ENCODE results near the gene TMEM255B. TPM values are rescaled to one million over a fixed set of nuclear protein-coding genes. Genes with fewer than 3 reads are reported as not detected.

Gene TMEM255B
- polyA plus RNA-seq, 3 donors: 5.1 to 7.5 (median 5.9) TPM

GRCh38 chr13:113732176-113732960, 26.7 kb upstream of the TMEM255B start:
- Mint-ChIP-seq H3K27me3 (ENCODE audit: low read depth in 3 of 3) (peaks cover 21 to 58% (median 47%) of the 10 kb centered on the region in 3 donors), H3K27ac (no peak overlapping the region), H3K4me1 (peaks cover 21% of the 10 kb centered on the region), H3K4me3 (peak overlapping the region in 1 of 2 donors; percentile 55), H3K36me3 (no peaks in the 10 kb centered on the region), H3K9me3 (peaks cover 2 to 10% (median 7%) of the 10 kb centered on the region in 7 donors)
- H4K20me1 ChIP-seq (ENCODE audit: insufficient read depth, low read length): no peaks in the 10 kb centered on the region
- peak overlapping the region; percentile 21 for H3K9ac ChIP-seq (ENCODE audit: insufficient read depth, low read length, poor library complexity, severe bottlenecking)
- no peaks in the 10 kb centered on the region for H3K36me3 ChIP-seq (replicated peaks in 1 of 2; ENCODE audit: control insufficient read depth in 1 of 2, insufficient read depth in 2 of 2, low read length in 2 of 2)
- no peak overlapping the region for H3K4me2 ChIP-seq (replicated peaks; ENCODE audit: extremely low read depth, low read length, poor library complexity, severe bottlenecking)
- no peak overlapping the region for H3K4me3 ChIP-seq (replicated peaks in 1 of 3; ENCODE audit: low read depth in 2 of 3, low read length in 3 of 3)
- H3K27ac ChIP-seq (ENCODE audit: low read depth in 1 of 2, low read length in 2 of 2): no peak overlapping the region
- no peak for TF ChIP-seq CTCF (IDR thresholded peaks at IDR 0.05)
- no peak for DNase-seq
- intact Hi-C loops (cut with micrococcal nuclease): no loop called here
- no peak overlapping the region for H2AFZ ChIP-seq (ENCODE audit: insufficient read depth, low read depth, low read length, poor library complexity, severe bottlenecking)
- 46% methylated on average over 20 of the region's 29 CpGs for WGBS (ENCODE audit: insufficient coverage)
- peaks cover 14 to 19% of the 10 kb centered on the region in 2 donors for H3K4me1 ChIP-seq (ENCODE audit: control insufficient read depth in 1 of 2, insufficient read depth in 2 of 2, low read length in 2 of 2)
- no peaks in the 10 kb centered on the region for H3K79me2 ChIP-seq (ENCODE audit: insufficient read depth, low read length)
- H3K9me3 ChIP-seq (replicated peaks in 1 of 2; ENCODE audit: control insufficient read depth in 1 of 2, insufficient read depth in 1 of 2, low read length in 2 of 2): peaks cover 4 to 25% of the 10 kb centered on the region in 2 donors
- H3K27me3 ChIP-seq (ENCODE audit: control insufficient read depth in 2 of 2, insufficient read depth in 2 of 2, low read length in 2 of 2): peaks cover 0 to 18% of the 10 kb centered on the region in 2 donors

DNA sequence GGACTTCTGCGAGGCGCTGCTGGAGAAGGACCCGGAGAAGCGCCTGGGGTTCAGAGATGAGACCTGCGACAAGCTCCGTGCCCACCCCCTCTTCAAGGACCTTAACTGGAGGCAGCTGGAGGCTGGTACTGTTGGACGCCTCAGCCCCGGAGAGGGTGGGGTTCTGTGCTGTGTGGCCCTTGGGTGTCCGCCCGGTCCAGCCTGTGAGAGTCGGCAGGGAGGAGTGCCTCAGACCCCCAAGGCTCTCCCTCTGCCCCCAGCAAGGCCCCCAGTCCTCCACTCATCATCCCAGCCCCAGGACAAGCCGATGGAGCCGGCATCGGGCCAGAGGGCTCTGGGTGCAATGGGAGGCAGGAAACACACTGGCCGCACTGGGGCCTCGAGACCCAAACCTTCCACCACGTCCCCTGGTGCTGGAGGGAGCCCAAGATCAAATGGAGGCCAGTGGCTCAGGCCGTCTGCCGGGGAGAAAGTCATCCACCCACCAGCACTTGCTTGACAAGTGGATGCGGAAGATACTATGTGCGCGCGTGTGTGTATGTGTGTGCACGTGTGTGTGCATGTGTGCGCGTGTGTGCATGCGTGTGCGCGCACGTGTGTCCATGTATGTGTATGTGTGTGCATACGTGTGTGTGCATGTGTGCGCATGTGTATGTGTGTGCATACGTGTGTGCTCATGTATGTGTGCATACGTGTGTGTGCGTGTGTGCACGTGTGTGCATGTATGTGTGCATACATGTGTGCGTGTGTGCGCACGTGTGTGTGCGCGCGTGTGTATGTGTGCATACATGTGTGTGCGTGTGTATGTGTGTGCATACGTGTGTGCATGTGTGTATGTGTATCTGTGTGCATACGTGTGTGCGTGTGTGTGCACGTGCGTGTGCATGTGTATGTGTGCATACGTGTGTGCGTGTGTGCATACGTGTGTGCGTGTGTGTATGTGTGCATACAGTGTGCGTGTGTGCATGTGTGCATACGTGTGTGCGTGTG, 25.8 kb upstream of the TMEM255B start:
- H3K9me3 ChIP-seq (replicated peaks in 1 of 2; ENCODE audit: control insufficient read depth in 1 of 2, insufficient read depth in 1 of 2, low read length in 2 of 2): peaks cover 4 to 17% of the 10 kb centered on the region in 2 donors
- Mint-ChIP-seq H3K4me3 (no peak overlapping the region), H3K4me1 (peaks cover 23% of the 10 kb centered on the region), H3K27ac (no peak overlapping the region), H3K27me3 (ENCODE audit: low read depth in 3 of 3) (peaks cover 22 to 66% (median 53%) of the 10 kb centered on the region in 3 donors), H3K9me3 (peaks cover 4 to 10% (median 6%) of the 10 kb centered on the region in 7 donors), H3K36me3 (no peaks in the 10 kb centered on the region)
- no peak for DNase-seq
- H3K27me3 ChIP-seq (ENCODE audit: control insufficient read depth in 2 of 2, insufficient read depth in 2 of 2, low read length in 2 of 2): peaks cover 0 to 21% of the 10 kb centered on the region in 2 donors
- H3K79me2 ChIP-seq (ENCODE audit: insufficient read depth, low read length): no peaks in the 10 kb centered on the region
- intact Hi-C loops (cut with micrococcal nuclease): no loop called here
- no peak overlapping the region for H3K9ac ChIP-seq (ENCODE audit: insufficient read depth, low read length, poor library complexity, severe bottlenecking)
- H3K4me1 ChIP-seq (ENCODE audit: control insufficient read depth in 1 of 2, insufficient read depth in 2 of 2, low read length in 2 of 2): peaks cover 14 to 19% of the 10 kb centered on the region in 2 donors
- H4K20me1 ChIP-seq (ENCODE audit: insufficient read depth, low read length): no peaks in the 10 kb centered on the region
- no peak for TF ChIP-seq CTCF (IDR thresholded peaks at IDR 0.05)
- no peak overlapping the region for H3K4me2 ChIP-seq (replicated peaks; ENCODE audit: extremely low read depth, low read length, poor library complexity, severe bottlenecking)
- no peak overlapping the region for H2AFZ ChIP-seq (ENCODE audit: insufficient read depth, low read depth, low read length, poor library complexity, severe bottlenecking)
- H3K4me3 ChIP-seq (replicated peaks in 1 of 3; ENCODE audit: low read depth in 2 of 3, low read length in 3 of 3): no peak overlapping the region
- 93% methylated on average over 44 of the region's 55 CpGs for WGBS (ENCODE audit: insufficient coverage)
- no peak overlapping the region for H3K27ac ChIP-seq (ENCODE audit: low read depth in 1 of 2, low read length in 2 of 2)
- no peaks in the 10 kb centered on the region for H3K36me3 ChIP-seq (replicated peaks in 1 of 2; ENCODE audit: control insufficient read depth in 1 of 2, insufficient read depth in 2 of 2, low read length in 2 of 2)

All from CD14-positive monocyte (primary cell).